Mucosa of rectum (tissue), 2 donors: ENCODE measurements around the gene UTY.

Source experiments
- H3K27ac ChIP-seq, 2 donors: one replicate each; pipeline ENCODE4 v1.7.0; 2013; ENCODE audit warnings: inconsistent platforms in 2 of 2, low read depth in 2 of 2, low read length in 2 of 2
- H3K27me3 ChIP-seq, 2 donors: one replicate each; pipeline ENCODE4 v1.7.0; 2013; ENCODE audit warnings: low read length in 2 of 2; ENCODE audit not compliant: control insufficient read depth in 2 of 2, insufficient read depth in 2 of 2
- H3K36me3 ChIP-seq, 2 donors: one replicate each; pipeline ENCODE4 v1.7.0; 2013; ENCODE audit warnings: low read length in 2 of 2; ENCODE audit not compliant: control insufficient read depth in 2 of 2, insufficient read depth in 2 of 2
- H3K4me1 ChIP-seq, 2 donors: one replicate each; pipeline ENCODE4 v1.7.0; 2013; ENCODE audit warnings: low read length in 2 of 2, mild to moderate bottlenecking in 1 of 2; ENCODE audit not compliant: control insufficient read depth in 2 of 2, insufficient read depth in 2 of 2
- H3K4me3 ChIP-seq, 2 donors: one replicate each; pipeline ENCODE4 v1.7.0; 2013; ENCODE audit warnings: low read length in 2 of 2
- H3K9ac ChIP-seq, 2 donors: one replicate each; pipeline ENCODE4 v1.7.0; 2013; ENCODE audit warnings: low read length in 2 of 2, low read depth in 1 of 2, mild to moderate bottlenecking in 1 of 2
- H3K9me3 ChIP-seq, 2 donors: one replicate each; pipeline ENCODE4 v1.7.0; 2013; ENCODE audit warnings: low read length in 2 of 2; ENCODE audit not compliant: control insufficient read depth in 2 of 2
- donor health status: healthy.
- donor health status: Normal muscosa, but diverticular disease.

Gene UTY

GRCh38 chrY:13450596-13451130, 29.2 kb downstream of the UTY start:
- no peaks in the 10 kb centered on the region for H3K27me3 ChIP-seq
- no peaks in the 10 kb centered on the region for H3K9me3 ChIP-seq
- H3K4me3 ChIP-seq, result no peak overlapping the region
- H3K36me3 ChIP-seq, result no peaks in the 10 kb centered on the region
- H3K27ac ChIP-seq, result no peak overlapping the region
- no peak overlapping the region for H3K9ac ChIP-seq
- H3K4me1 ChIP-seq, result no peaks in the 10 kb centered on the region

GRCh38 chrY:13445566-13445965, 34.3 kb downstream of the UTY start:
- no peaks in the 10 kb centered on the region for H3K36me3 ChIP-seq
- H3K4me1 ChIP-seq, result no peaks in the 10 kb centered on the region
- no peak overlapping the region for H3K4me3 ChIP-seq
- no peaks in the 10 kb centered on the region for H3K9me3 ChIP-seq
- no peaks in the 10 kb centered on the region for H3K27me3 ChIP-seq
- H3K9ac ChIP-seq, result no peak overlapping the region
- no peak overlapping the region for H3K27ac ChIP-seq

- Histone ChIP-seq H3K27me3 (no peaks in the 10 kb centered on the region), H3K9me3 (no peaks in the 10 kb centered on the region), H3K4me1 (no peaks in the 10 kb centered on the region), H3K4me3 (no peak overlapping the region), H3K36me3 (no peaks in the 10 kb centered on the region), H3K27ac (no peak overlapping the region), H3K9ac (no peak overlapping the region)
These were observed 36.7 kb downstream of the UTY start for GRCh38 chrY:13443146-13443545.

- Histone ChIP-seq H3K4me1 (no peaks in the 10 kb centered on the region), H3K9me3 (no peaks in the 10 kb centered on the region), H3K27me3 (no peaks in the 10 kb centered on the region), H3K36me3 (no peaks in the 10 kb centered on the region), H3K9ac (no peak overlapping the region), H3K4me3 (no peak overlapping the region), H3K27ac (no peak overlapping the region)
These were observed 39.0 kb downstream of the UTY start for GRCh38 chrY:13440811-13441210.

GRCh38 chrY:13435968-13436937, 43.6 kb downstream of the UTY start:
- no peaks in the 10 kb centered on the region for H3K27me3 ChIP-seq
- no peaks in the 10 kb centered on the region for H3K9me3 ChIP-seq
- H3K36me3 ChIP-seq, result no peaks in the 10 kb centered on the region
- H3K4me3 ChIP-seq, result no peak overlapping the region
- no peaks in the 10 kb centered on the region for H3K4me1 ChIP-seq
- H3K27ac ChIP-seq, result no peak overlapping the region
- H3K9ac ChIP-seq, result no peak overlapping the region

GRCh38 chrY:13435206-13435967, 44.4 kb downstream of the UTY start:
- Histone ChIP-seq H3K9me3 (no peaks in the 10 kb centered on the region), H3K27ac (no peak overlapping the region), H3K9ac (no peak overlapping the region), H3K36me3 (no peaks in the 10 kb centered on the region), H3K4me3 (no peak overlapping the region), H3K27me3 (no peaks in the 10 kb centered on the region), H3K4me1 (no peaks in the 10 kb centered on the region)

GRCh38 chrY:13432293-13433025, 47.4 kb downstream of the UTY start:
- Histone ChIP-seq H3K36me3 (no peaks in the 10 kb centered on the region), H3K27ac (no peak overlapping the region), H3K9me3 (no peaks in the 10 kb centered on the region), H3K9ac (no peak overlapping the region), H3K4me1 (no peaks in the 10 kb centered on the region), H3K27me3 (no peaks in the 10 kb centered on the region), H3K4me3 (no peak overlapping the region)

GRCh38 chrY:13429551-13429950, 50.3 kb downstream of the UTY start:
- no peak overlapping the region for H3K9ac ChIP-seq
- H3K4me3 ChIP-seq, result no peak overlapping the region
- H3K36me3 ChIP-seq, result no peaks in the 10 kb centered on the region
- no peak overlapping the region for H3K27ac ChIP-seq
- H3K9me3 ChIP-seq, result no peaks in the 10 kb centered on the region
- no peaks in the 10 kb centered on the region for H3K27me3 ChIP-seq
- no peaks in the 10 kb centered on the region for H3K4me1 ChIP-seq

GRCh38 chrY:13423281-13423732, 56.5 kb downstream of the UTY start:
- no peaks in the 10 kb centered on the region for H3K27me3 ChIP-seq
- H3K9me3 ChIP-seq, result no peaks in the 10 kb centered on the region
- H3K36me3 ChIP-seq, result no peaks in the 10 kb centered on the region
- no peak overlapping the region for H3K9ac ChIP-seq
- no peak overlapping the region for H3K4me3 ChIP-seq
- no peaks in the 10 kb centered on the region for H3K4me1 ChIP-seq
- no peak overlapping the region for H3K27ac ChIP-seq
